Activated naive CD4-positive, alpha-beta T cell treated with anti-CD3 and anti-CD28 coated beads, Interleukin-2, amount 10 ng/mL, durations not matched to agents 7 days and 5 days (primary cell): ENCODE measurements around the gene LARGE1.

Experiments used
- CTCF ChIA-PET: fragments of 350-600 bp; sonication (Branson Sonifier 250); formaldehyde crosslinking; loops from one replicate; lab custom pipeline; 2021; ENCODE audit warnings: antibody characterized with exemption; lab: Charles Lee
- DNase-seq: peaks from one replicate; pipeline ENCODE4 v3.0.0-alpha.2; 2020
- H3K27ac Mint-ChIP-seq: one replicate; pipeline ENCODE4 v1.8.0; 2021; ENCODE audit warnings: mild to moderate bottlenecking, moderate library complexity, mixed read lengths
- H3K27me3 Mint-ChIP-seq: one replicate; pipeline ENCODE4 v1.8.0; 2021; ENCODE audit warnings: mild to moderate bottlenecking, mixed read lengths
- H3K36me3 Mint-ChIP-seq: one replicate; pipeline ENCODE4 v1.8.0; 2021; ENCODE audit warnings: mixed read lengths
- H3K4me1 Mint-ChIP-seq: one replicate; pipeline ENCODE4 v1.8.0; 2021; ENCODE audit warnings: mixed read lengths
- H3K4me3 Mint-ChIP-seq: one replicate; pipeline ENCODE4 v1.8.0; 2021; ENCODE audit warnings: mild to moderate bottlenecking, moderate library complexity, mixed read lengths
- H3K9me3 Mint-ChIP-seq: one replicate; pipeline ENCODE4 v1.8.0; 2021; ENCODE audit warnings: mixed read lengths

The LARGE1 gene

GRCh38 chr22:33529424-33530113 is 390.7 kb downstream of the LARGE1 start:
- H3K9me3 Mint-ChIP-seq: peaks cover 11% of the 10 kb centered on the region
- H3K4me3 Mint-ChIP-seq: no peak overlapping the region
- no peak for DNase-seq
- H3K36me3 Mint-ChIP-seq: no peaks in the 10 kb centered on the region
- H3K27ac Mint-ChIP-seq: no peak overlapping the region
- H3K4me1 Mint-ChIP-seq: no peaks in the 10 kb centered on the region
- CTCF ChIA-PET: interaction anchor here (0.8 to 1.1 kb wide), 2 partner anchors 9 to 10 kb away, joined by 3 to 5 read pairs; no protein-coding TSS in a partner anchor
- H3K27me3 Mint-ChIP-seq: no peaks in the 10 kb centered on the region

- CTCF ChIA-PET: no interaction called here
- H3K4me3 Mint-ChIP-seq: no peak overlapping the region
- H3K27ac Mint-ChIP-seq: no peak overlapping the region
- peaks cover 14% of the 10 kb centered on the region for H3K9me3 Mint-ChIP-seq
- H3K36me3 Mint-ChIP-seq: no peaks in the 10 kb centered on the region
- H3K27me3 Mint-ChIP-seq: no peaks in the 10 kb centered on the region
- DNase-seq: no peak
- no peaks in the 10 kb centered on the region for H3K4me1 Mint-ChIP-seq
Measured at GRCh38 chr22:33528183-33528582, 392.1 kb downstream of the LARGE1 start.

GRCh38 chr22:33526434-33527107 is 393.7 kb downstream of the LARGE1 start:
- DNase-seq: no peak
- H3K4me3 Mint-ChIP-seq: no peak overlapping the region
- no peaks in the 10 kb centered on the region for H3K36me3 Mint-ChIP-seq
- H3K9me3 Mint-ChIP-seq: peaks cover 16% of the 10 kb centered on the region
- no peaks in the 10 kb centered on the region for H3K4me1 Mint-ChIP-seq
- CTCF ChIA-PET: interaction anchor here (0.5 kb wide), 1 partner anchor 432 kb away, joined by 3 read pairs; no protein-coding TSS in a partner anchor
- no peak overlapping the region for H3K27ac Mint-ChIP-seq
- no peaks in the 10 kb centered on the region for H3K27me3 Mint-ChIP-seq

- CTCF ChIA-PET: interaction anchor here (0.6 kb wide), 1 partner anchor 22 kb away, joined by 3 read pairs; no protein-coding TSS in a partner anchor
- no peaks in the 10 kb centered on the region for H3K36me3 Mint-ChIP-seq
- no peak for DNase-seq
- H3K4me3 Mint-ChIP-seq: no peak overlapping the region
- H3K9me3 Mint-ChIP-seq: peaks cover 17% of the 10 kb centered on the region
- no peak overlapping the region for H3K27ac Mint-ChIP-seq
- no peaks in the 10 kb centered on the region for H3K4me1 Mint-ChIP-seq
- H3K27me3 Mint-ChIP-seq: no peaks in the 10 kb centered on the region
Measured at GRCh38 chr22:33524511-33525260, 395.6 kb downstream of the LARGE1 start.

- H3K36me3 Mint-ChIP-seq: no peaks in the 10 kb centered on the region
- no peak overlapping the region for H3K27ac Mint-ChIP-seq
- no peaks in the 10 kb centered on the region for H3K4me1 Mint-ChIP-seq
- no peaks in the 10 kb centered on the region for H3K27me3 Mint-ChIP-seq
- CTCF ChIA-PET: interaction anchor here (3.0 kb wide), 1 partner anchor 57 kb away, joined by 19 read pairs; no protein-coding TSS in a partner anchor
- no peak for DNase-seq
- H3K4me3 Mint-ChIP-seq: no peak overlapping the region
- H3K9me3 Mint-ChIP-seq: peaks cover 10% of the 10 kb centered on the region
Measured at GRCh38 chr22:33521879-33522665, 398.2 kb downstream of the LARGE1 start.

- H3K27ac Mint-ChIP-seq: no peak overlapping the region
- DNase-seq: no peak
- H3K4me1 Mint-ChIP-seq: no peaks in the 10 kb centered on the region
- H3K27me3 Mint-ChIP-seq: no peaks in the 10 kb centered on the region
- no peak overlapping the region for H3K4me3 Mint-ChIP-seq
- CTCF ChIA-PET: interaction anchor here (0.5 to 3.0 kb wide), 4 partner anchors 8 to 58 kb away, joined by 3 to 19 read pairs (median 4); no protein-coding TSS in a partner anchor
- peaks cover 10% of the 10 kb centered on the region for H3K9me3 Mint-ChIP-seq
- H3K36me3 Mint-ChIP-seq: no peaks in the 10 kb centered on the region
Measured at GRCh38 chr22:33520904-33521780, 399.1 kb downstream of the LARGE1 start.

DNA sequence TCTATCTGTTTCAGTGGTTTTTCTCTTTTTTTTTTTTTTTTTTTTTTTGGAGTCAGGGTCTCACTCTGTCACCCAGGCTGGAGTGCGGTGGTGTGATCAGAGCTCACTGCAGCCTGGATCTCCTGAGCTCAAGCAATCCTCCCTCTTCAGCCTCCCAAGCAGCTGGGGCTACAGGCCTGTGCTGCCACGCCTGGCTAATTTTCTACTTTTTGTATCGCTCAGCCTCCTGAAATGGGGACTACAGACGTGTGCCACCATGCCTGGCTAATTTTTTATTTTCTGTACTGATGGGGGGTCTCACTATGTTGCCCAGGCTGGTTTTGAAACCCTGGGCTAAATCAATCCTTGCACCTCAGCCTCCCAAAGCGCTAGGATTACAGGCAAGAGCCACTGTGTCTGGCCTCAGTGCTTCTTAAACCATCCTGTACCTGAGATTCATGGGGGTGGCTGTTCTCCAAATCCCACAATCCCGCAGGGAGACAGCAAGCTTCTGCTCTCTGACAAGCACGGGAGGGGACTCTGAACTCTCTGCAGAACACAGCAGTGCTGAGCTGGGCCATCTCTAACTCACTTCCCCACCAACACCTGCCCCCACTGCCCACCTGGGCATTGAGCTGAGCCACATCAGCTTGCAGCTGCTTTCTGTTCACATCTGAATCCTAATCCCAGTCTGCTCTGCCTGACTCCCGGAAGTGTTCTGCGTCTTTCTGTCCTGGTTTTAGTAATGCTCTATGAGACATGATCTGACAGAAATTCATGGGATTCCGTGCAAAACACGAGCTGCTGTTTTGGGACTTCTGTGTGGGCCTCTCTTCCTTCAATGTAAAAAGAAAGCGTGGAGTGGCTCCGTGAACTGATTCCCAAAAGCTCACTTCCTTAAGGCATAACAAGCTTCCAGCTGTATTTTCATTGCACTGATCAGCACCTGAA is 400.0 kb downstream of the LARGE1 start:
- no peaks in the 10 kb centered on the region for H3K36me3 Mint-ChIP-seq
- no peak overlapping the region for H3K4me3 Mint-ChIP-seq
- no peak overlapping the region for H3K27ac Mint-ChIP-seq
- CTCF ChIA-PET: interaction anchor here (0.5 to 3.0 kb wide), 7 partner anchors 9 to 403 kb away, joined by 3 to 19 read pairs (median 4); no protein-coding TSS in a partner anchor
- no peaks in the 10 kb centered on the region for H3K27me3 Mint-ChIP-seq
- DNase-seq: no peak
- peaks cover 10% of the 10 kb centered on the region for H3K9me3 Mint-ChIP-seq
- no peaks in the 10 kb centered on the region for H3K4me1 Mint-ChIP-seq

DNA sequence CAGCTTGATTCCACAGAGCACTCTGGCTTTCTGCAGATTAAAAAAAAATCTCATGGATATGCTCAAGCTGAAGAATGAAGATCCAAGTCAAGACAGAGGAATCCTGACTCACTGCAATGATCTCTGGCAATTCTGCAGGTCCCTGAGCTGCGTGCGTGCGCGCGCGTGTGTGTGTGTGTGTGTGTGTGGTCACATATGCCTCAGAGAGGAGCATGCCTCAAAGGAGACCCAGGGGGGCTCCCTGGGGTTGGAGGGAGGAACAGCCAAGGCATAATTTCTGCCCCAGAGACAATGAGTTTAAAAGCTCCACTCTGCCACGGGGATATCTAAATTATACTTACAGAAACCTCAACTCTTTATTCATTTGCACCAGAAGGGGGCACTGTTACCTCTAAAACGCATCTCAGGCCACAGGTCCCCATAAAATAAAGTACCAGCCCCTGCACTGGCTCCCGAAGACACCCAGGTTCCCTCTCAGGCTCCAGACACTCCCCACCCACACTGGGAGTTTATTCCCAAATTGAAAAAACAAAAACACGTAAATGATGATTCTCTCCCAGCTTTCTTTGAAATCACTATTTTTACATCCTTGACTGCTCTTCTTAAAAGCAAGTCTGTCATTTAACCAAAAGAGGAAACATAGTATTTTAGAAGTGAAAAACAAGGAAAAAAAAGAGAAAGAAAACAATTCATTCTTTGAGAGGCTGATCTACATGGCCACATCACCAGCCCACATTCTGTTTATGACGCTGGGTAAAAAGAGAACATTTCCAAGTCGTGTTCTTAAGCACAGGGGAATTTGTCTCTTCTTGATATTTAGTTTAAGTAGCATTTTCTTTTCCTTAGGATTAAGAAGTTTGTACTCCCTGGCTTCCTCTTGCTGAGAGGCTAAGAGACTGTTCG is 401.0 kb downstream of the LARGE1 start:
- no peak for DNase-seq
- H3K36me3 Mint-ChIP-seq: no peaks in the 10 kb centered on the region
- CTCF ChIA-PET: interaction anchor here (1.0 to 3.0 kb wide), 8 partner anchors 10 to 592 kb away, joined by 3 to 19 read pairs (median 5); no protein-coding TSS in a partner anchor
- no peaks in the 10 kb centered on the region for H3K4me1 Mint-ChIP-seq
- no peak overlapping the region for H3K27ac Mint-ChIP-seq
- H3K27me3 Mint-ChIP-seq: no peaks in the 10 kb centered on the region
- H3K4me3 Mint-ChIP-seq: no peak overlapping the region
- H3K9me3 Mint-ChIP-seq: peaks cover 9% of the 10 kb centered on the region

DNA sequence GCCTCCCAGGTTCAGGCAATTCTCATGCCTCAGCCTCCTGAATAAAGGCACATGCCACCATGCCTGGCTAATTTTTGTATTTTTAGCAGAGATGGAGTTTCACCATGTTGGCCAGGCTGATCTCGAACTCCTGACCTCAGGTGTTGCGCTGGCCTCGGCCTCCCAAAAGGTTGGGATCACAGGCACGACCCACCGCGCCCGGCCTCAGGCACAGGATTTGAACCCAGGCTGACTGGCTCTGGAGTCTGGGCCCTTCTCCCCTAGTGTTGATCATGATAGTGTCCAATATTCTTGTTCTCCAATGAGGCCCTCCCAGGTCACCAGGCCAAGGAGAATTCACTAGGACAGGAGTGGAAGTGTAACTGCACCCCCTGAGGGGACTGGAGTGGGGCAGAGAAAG is 401.9 kb downstream of the LARGE1 start:
- no peak for DNase-seq
- Mint-ChIP-seq H3K9me3 (peaks cover 8% of the 10 kb centered on the region), H3K27ac (no peak overlapping the region), H3K4me1 (no peaks in the 10 kb centered on the region), H3K36me3 (no peaks in the 10 kb centered on the region), H3K27me3 (no peaks in the 10 kb centered on the region), H3K4me3 (no peak overlapping the region)
- CTCF ChIA-PET: interaction anchor here (1.0 to 1.6 kb wide), 6 partner anchors 11 to 593 kb away, joined by 3 to 6 read pairs (median 5); no protein-coding TSS in a partner anchor

DNA sequence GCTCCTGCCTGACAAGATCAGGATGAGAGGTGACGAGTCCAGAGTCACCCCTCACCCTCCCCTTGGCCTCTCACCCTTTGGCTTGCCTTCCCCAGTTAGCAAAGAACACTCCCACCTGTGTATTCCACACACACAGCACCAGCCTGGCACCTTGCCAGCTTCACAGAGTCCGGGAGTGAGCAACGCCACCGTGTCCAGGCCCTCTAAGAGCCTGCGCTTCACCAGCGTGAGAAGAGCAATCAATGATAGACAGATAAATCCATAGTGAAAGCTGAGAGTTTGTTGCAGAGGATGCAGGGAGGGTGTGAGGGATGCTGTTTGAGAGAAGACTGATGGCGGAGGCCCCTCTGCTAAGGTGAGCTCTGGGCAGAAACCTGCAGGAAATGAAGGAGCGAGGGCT is 404.5 kb downstream of the LARGE1 start:
- Mint-ChIP-seq H3K27me3 (no peaks in the 10 kb centered on the region), H3K4me3 (no peak overlapping the region), H3K36me3 (no peaks in the 10 kb centered on the region), H3K9me3 (no peaks in the 10 kb centered on the region), H3K27ac (no peak overlapping the region), H3K4me1 (no peaks in the 10 kb centered on the region)
- CTCF ChIA-PET: no interaction called here
- no peak for DNase-seq
